Activated naive CD8-positive, alpha-beta T cell treated with anti-CD3 and anti-CD28 coated beads, Interleukin-2, amount 50 U/mL, for 24 hours (primary cell): ENCODE data around the gene UPK1B.
"Not testable (repeated sequence)": the region's sequence is repeated elsewhere in the genome, so short reads cannot be mapped to it uniquely, and the experiment has no call there.

ENCODE experiments used
- ATAC-seq: fragments of 150-1000 bp; cut with Tn5 transposase; one replicate; pipeline ENCODE4 v1.10.0; 2021
- DNase-seq: peaks from one replicate; pipeline ENCODE4 v3.0.0; 2021
- H3K27ac Mint-ChIP-seq: one replicate; pipeline ENCODE4 v1.8.0; 2021; ENCODE audit warnings: mild to moderate bottlenecking, mixed read lengths
- H3K27me3 Mint-ChIP-seq: one replicate; pipeline ENCODE4 v1.8.0; 2021; ENCODE audit warnings: mixed read lengths
- H3K36me3 Mint-ChIP-seq: one replicate; pipeline ENCODE4 v1.8.0; 2021; ENCODE audit warnings: low read depth, mixed read lengths
- H3K4me1 Mint-ChIP-seq: one replicate; pipeline ENCODE4 v1.8.0; 2021; ENCODE audit warnings: mixed read lengths
- H3K4me3 Mint-ChIP-seq: one replicate; pipeline ENCODE4 v1.8.0; 2021; ENCODE audit warnings: mild to moderate bottlenecking, moderate library complexity, mixed read lengths
- H3K9me3 Mint-ChIP-seq: one replicate; pipeline ENCODE4 v1.8.0; 2021; ENCODE audit warnings: mixed read lengths

Gene UPK1B

GRCh38 chr3:119240591-119241434 is 67.4 kb downstream of the UPK1B start, which contains the start of gene B4GALT4:
TSS of gene B4GALT4 (minus strand) at chr3:119240878. CDS start at chr3:119230099, 10,779 bp downstream.
- peak within 1 kb of the TSS; percentile 87 for H3K27ac Mint-ChIP-seq
- peaks cover 12% of the 10 kb centered on the region for H3K36me3 Mint-ChIP-seq
- H3K27me3 Mint-ChIP-seq = no peaks in the 10 kb centered on the region
- peak; percentile 79 for DNase-seq
- peak; percentile 82 for ATAC-seq
- peaks cover 48% of the 10 kb centered on the region for H3K4me1 Mint-ChIP-seq
- H3K4me3 Mint-ChIP-seq = peak within 1 kb of the TSS; percentile 81
- peaks cover under 1% of the 10 kb centered on the region for H3K9me3 Mint-ChIP-seq

- not testable (repeated sequence) for H3K27ac Mint-ChIP-seq, H3K36me3 Mint-ChIP-seq, ATAC-seq, DNase-seq, H3K4me3 Mint-ChIP-seq, H3K27me3 Mint-ChIP-seq, H3K9me3 Mint-ChIP-seq
- H3K4me1 Mint-ChIP-seq = peaks cover 31% of the 10 kb centered on the region
Observed at GRCh38 chr3:119242387-119243057, 69.1 kb downstream of the UPK1B start.

GRCh38 chr3:119243058-119243529 is 69.7 kb downstream of the UPK1B start:
- not testable (repeated sequence) for H3K36me3 Mint-ChIP-seq, H3K27me3 Mint-ChIP-seq, DNase-seq, H3K27ac Mint-ChIP-seq, H3K4me3 Mint-ChIP-seq, ATAC-seq
- H3K9me3 Mint-ChIP-seq = peaks cover 11% of the 10 kb centered on the region
- H3K4me1 Mint-ChIP-seq = peaks cover 27% of the 10 kb centered on the region

- Mint-ChIP-seq H3K27me3 (no peaks in the 10 kb centered on the region), H3K9me3 (peaks cover 14% of the 10 kb centered on the region)
Observed at GRCh38 chr3:119243712-119244111, 70.3 kb downstream of the UPK1B start.

GRCh38 chr3:119245778-119246177 is 72.4 kb downstream of the UPK1B start:
- Mint-ChIP-seq H3K36me3 (peaks cover 2% of the 10 kb centered on the region), H3K9me3 (peaks cover 24% of the 10 kb centered on the region), H3K4me3 (no peak overlapping the region), H3K27ac (no peak overlapping the region), H3K27me3 (no peaks in the 10 kb centered on the region), H3K4me1 (peaks cover 7% of the 10 kb centered on the region)
- ATAC-seq = no peak
- no peak for DNase-seq

More at GRCh38 chr3:119243712-119244111, 70.3 kb downstream of the UPK1B start:
- Mint-ChIP-seq H3K4me3 (no peak overlapping the region), H3K36me3 (peaks cover 2% of the 10 kb centered on the region), H3K4me1 (peaks cover 22% of the 10 kb centered on the region), H3K27ac (no peak overlapping the region)
- ATAC-seq (no peak), DNase-seq (no peak)
